ENCODE results near the gene ZCWPW2. TPM values are rescaled to one million over a fixed set of nuclear protein-coding genes. Genes with fewer than 3 reads are reported as not detected.

The ZCWPW2 gene
- total RNA-seq, 1 donor from 2014 or later = not detected

- no peak for DNase-seq
- H3K4me1 Mint-ChIP-seq = peaks cover 6% of the 10 kb centered on the region
- H3K9me3 Mint-ChIP-seq = no peaks in the 10 kb centered on the region
- no peak overlapping the region for H3K27ac Mint-ChIP-seq
- H3K27me3 Mint-ChIP-seq = no peaks in the 10 kb centered on the region
- H3K36me3 Mint-ChIP-seq (ENCODE audit: low read depth) = peaks cover 23% of the 10 kb centered on the region
- no peak overlapping the region for H3K4me3 Mint-ChIP-seq
- intact Hi-C loops (cut with micrococcal nuclease) = no loop called here
These were observed 13.3 kb upstream of the ZCWPW2 start for GRCh38 chr3:28335246-28335645.

- Mint-ChIP-seq H3K9me3 (no peaks in the 10 kb centered on the region), H3K27me3 (no peaks in the 10 kb centered on the region), H3K36me3 (ENCODE audit: low read depth) (peaks cover 22% of the 10 kb centered on the region), H3K27ac (no peak overlapping the region), H3K4me1 (peaks cover 12% of the 10 kb centered on the region), H3K4me3 (no peak overlapping the region)
- DNase-seq = no peak
- intact Hi-C loops (cut with micrococcal nuclease) = no loop called here
These were observed 11.3 kb upstream of the ZCWPW2 start for GRCh38 chr3:28337230-28337629.

GRCh38 chr3:28343144-28343543 lies 5.4 kb upstream of the ZCWPW2 start:
- Mint-ChIP-seq H3K27ac (peak overlapping the region; percentile 39), H3K4me1 (peaks cover 45% of the 10 kb centered on the region), H3K27me3 (no peaks in the 10 kb centered on the region), H3K9me3 (no peaks in the 10 kb centered on the region), H3K4me3 (no peak overlapping the region), H3K36me3 (ENCODE audit: low read depth) (peaks cover 14% of the 10 kb centered on the region)
- intact Hi-C loops (cut with micrococcal nuclease) = loop anchor here (10.0 kb wide), 1 partner anchor 888 kb away; no protein-coding TSS in a partner anchor
- DNase-seq = no peak

GRCh38 chr3:28345690-28346089 lies 2.8 kb upstream of the ZCWPW2 start:
- peak overlapping the region; percentile 98 for H3K4me3 Mint-ChIP-seq
- H3K4me1 Mint-ChIP-seq = peaks cover 53% of the 10 kb centered on the region
- no peak for DNase-seq
- intact Hi-C loops (cut with micrococcal nuclease) = loop anchor here (5.0 to 10.0 kb wide), 4 partner anchors 418 to 891 kb away; no protein-coding TSS in a partner anchor
- H3K36me3 Mint-ChIP-seq (ENCODE audit: low read depth) = peaks cover 13% of the 10 kb centered on the region
- no peak overlapping the region for H3K27ac Mint-ChIP-seq
- no peaks in the 10 kb centered on the region for H3K27me3 Mint-ChIP-seq
- no peaks in the 10 kb centered on the region for H3K9me3 Mint-ChIP-seq

- no peak for DNase-seq
- intact Hi-C loops (cut with micrococcal nuclease) = loop anchor here (1.0 to 10.0 kb wide), 6 partner anchors 21 to 893 kb away; partner anchors contain the start of gene SLC4A7
- peaks cover 50% of the 10 kb centered on the region for H3K4me1 Mint-ChIP-seq
These were observed 902 bp upstream of the ZCWPW2 start for GRCh38 chr3:28347374-28348264.

GRCh38 chr3:28348265-28348628 lies 274 bp upstream of the ZCWPW2 start:
- intact Hi-C loops (cut with micrococcal nuclease) = loop anchor here (1.0 to 10.0 kb wide), 6 partner anchors 22 to 893 kb away; partner anchors contain the start of gene SLC4A7
- peak overlapping the region; percentile 96 for H3K27ac Mint-ChIP-seq
- no peak for DNase-seq
- H3K4me1 Mint-ChIP-seq = peaks cover 45% of the 10 kb centered on the region
- H3K9me3 Mint-ChIP-seq = peaks cover 4% of the 10 kb centered on the region
- H3K4me3 Mint-ChIP-seq = peak overlapping the region; percentile 98
- H3K27me3 Mint-ChIP-seq = no peaks in the 10 kb centered on the region
- H3K36me3 Mint-ChIP-seq (ENCODE audit: low read depth) = peaks cover 20% of the 10 kb centered on the region

More at GRCh38 chr3:28347374-28348264, 902 bp upstream of the ZCWPW2 start:
- Mint-ChIP-seq H3K36me3 (ENCODE audit: low read depth) (peaks cover 20% of the 10 kb centered on the region), H3K4me3 (peak overlapping the region; percentile 98), H3K9me3 (peaks cover 4% of the 10 kb centered on the region), H3K27ac (peak overlapping the region; percentile 96), H3K27me3 (no peaks in the 10 kb centered on the region)

GRCh38 chr3:28349469-28350000 lies 1.0 kb downstream of the ZCWPW2 start:
- no peak for DNase-seq
- H3K4me3 Mint-ChIP-seq = peak overlapping the region; percentile 98
- H3K27ac Mint-ChIP-seq = peak overlapping the region; percentile 96
- H3K27me3 Mint-ChIP-seq = no peaks in the 10 kb centered on the region
- peaks cover 9% of the 10 kb centered on the region for H3K9me3 Mint-ChIP-seq
- peaks cover 41% of the 10 kb centered on the region for H3K4me1 Mint-ChIP-seq
- intact Hi-C loops (cut with micrococcal nuclease) = loop anchor here (1.0 to 10.0 kb wide), 5 partner anchors 108 to 895 kb away; partner anchors contain the start of gene CMC1
- peaks cover 29% of the 10 kb centered on the region for H3K36me3 Mint-ChIP-seq (ENCODE audit: low read depth)

GRCh38 chr3:28376424-28376823 lies 27.9 kb downstream of the ZCWPW2 start:
- Mint-ChIP-seq H3K4me1 (no peaks in the 10 kb centered on the region), H3K9me3 (no peaks in the 10 kb centered on the region), H3K36me3 (ENCODE audit: low read depth) (no peaks in the 10 kb centered on the region), H3K27ac (no peak overlapping the region), H3K27me3 (no peaks in the 10 kb centered on the region), H3K4me3 (no peak overlapping the region)
- no peak for DNase-seq
- intact Hi-C loops (cut with micrococcal nuclease) = no loop called here

GRCh38 chr3:28386049-28386448 lies 37.5 kb downstream of the ZCWPW2 start:
- intact Hi-C loops (cut with micrococcal nuclease) = no loop called here

GRCh38 chr3:28388978-28389377 lies 40.5 kb downstream of the ZCWPW2 start:
- Mint-ChIP-seq H3K9me3 (peaks cover 3% of the 10 kb centered on the region), H3K27ac (no peak overlapping the region), H3K4me1 (no peaks in the 10 kb centered on the region), H3K36me3 (ENCODE audit: low read depth) (no peaks in the 10 kb centered on the region), H3K27me3 (no peaks in the 10 kb centered on the region), H3K4me3 (no peak overlapping the region)
- no peak for DNase-seq
- intact Hi-C loops (cut with micrococcal nuclease) = no loop called here

More at GRCh38 chr3:28386049-28386448, 37.5 kb downstream of the ZCWPW2 start:
- Mint-ChIP-seq H3K9me3 (peaks cover 3% of the 10 kb centered on the region), H3K36me3 (ENCODE audit: low read depth) (no peaks in the 10 kb centered on the region), H3K27ac (no peak overlapping the region), H3K4me3 (no peak overlapping the region), H3K27me3 (no peaks in the 10 kb centered on the region), H3K4me1 (no peaks in the 10 kb centered on the region)
- no peak for DNase-seq

- intact Hi-C loops (cut with micrococcal nuclease) = no loop called here
- peaks cover 24% of the 10 kb centered on the region for H3K9me3 Mint-ChIP-seq
- no peaks in the 10 kb centered on the region for H3K4me1 Mint-ChIP-seq
- no peaks in the 10 kb centered on the region for H3K27me3 Mint-ChIP-seq
- no peaks in the 10 kb centered on the region for H3K36me3 Mint-ChIP-seq (ENCODE audit: low read depth)
- DNase-seq = no peak
- no peak overlapping the region for H3K27ac Mint-ChIP-seq
- H3K4me3 Mint-ChIP-seq = no peak overlapping the region
These were observed 50.7 kb downstream of the ZCWPW2 start for GRCh38 chr3:28399206-28399605.

- Mint-ChIP-seq H3K9me3 (peaks cover 16% of the 10 kb centered on the region), H3K27me3 (no peaks in the 10 kb centered on the region), H3K4me3 (no peak overlapping the region), H3K4me1 (no peaks in the 10 kb centered on the region), H3K36me3 (ENCODE audit: low read depth) (no peaks in the 10 kb centered on the region), H3K27ac (no peak overlapping the region)
- intact Hi-C loops (cut with micrococcal nuclease) = no loop called here
- no peak for DNase-seq
These were observed 57.7 kb downstream of the ZCWPW2 start for GRCh38 chr3:28406241-28406640.

- Mint-ChIP-seq H3K9me3 (peaks cover 6% of the 10 kb centered on the region), H3K4me3 (no peak overlapping the region), H3K36me3 (ENCODE audit: low read depth) (no peaks in the 10 kb centered on the region), H3K27me3 (no peaks in the 10 kb centered on the region), H3K4me1 (no peaks in the 10 kb centered on the region), H3K27ac (no peak overlapping the region)
- no peak for DNase-seq
- intact Hi-C loops (cut with micrococcal nuclease) = no loop called here
These were observed 100.9 kb downstream of the ZCWPW2 start for GRCh38 chr3:28449398-28449797.

- Mint-ChIP-seq H3K9me3 (no peaks in the 10 kb centered on the region), H3K27me3 (no peaks in the 10 kb centered on the region), H3K4me3 (no peak overlapping the region), H3K36me3 (ENCODE audit: low read depth) (no peaks in the 10 kb centered on the region), H3K27ac (no peak overlapping the region), H3K4me1 (no peaks in the 10 kb centered on the region)
- DNase-seq = no peak
- intact Hi-C loops (cut with micrococcal nuclease) = no loop called here
These were observed 114.3 kb downstream of the ZCWPW2 start for GRCh38 chr3:28462866-28463265.
